Stimulated activated CD8-positive, alpha-beta memory T cell treated with anti-CD3 and anti-CD28 coated beads, Interleukin-15, amount 100 ng/mL, for 1 hour (primary cell): ENCODE results near the gene TP53TG3.
"Not testable (repeated sequence)": the region's sequence is repeated elsewhere in the genome, so short reads cannot be mapped to it uniquely, and the experiment has no call there.

Experiments
- DNase-seq: peaks from one replicate; pipeline ENCODE4 v3.0.0-alpha.2; 2020; ENCODE audit warnings: low read depth

The TP53TG3 gene, protein sequence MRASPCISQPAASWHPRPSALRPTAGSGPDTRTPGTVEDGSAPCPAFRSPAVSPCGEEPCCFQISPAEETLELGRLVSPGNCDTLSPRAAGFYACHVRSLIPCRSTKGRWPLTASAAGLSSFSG

GRCh38 chr16:32676065-32676464 lies at the start of gene TP53TG3:
Gene TP53TG3, minus strand, starts transcription at chr16:32676165. Its CDS starts 68 bp downstream, at chr16:32676097.
- DNase-seq: not testable (repeated sequence)

DNA sequence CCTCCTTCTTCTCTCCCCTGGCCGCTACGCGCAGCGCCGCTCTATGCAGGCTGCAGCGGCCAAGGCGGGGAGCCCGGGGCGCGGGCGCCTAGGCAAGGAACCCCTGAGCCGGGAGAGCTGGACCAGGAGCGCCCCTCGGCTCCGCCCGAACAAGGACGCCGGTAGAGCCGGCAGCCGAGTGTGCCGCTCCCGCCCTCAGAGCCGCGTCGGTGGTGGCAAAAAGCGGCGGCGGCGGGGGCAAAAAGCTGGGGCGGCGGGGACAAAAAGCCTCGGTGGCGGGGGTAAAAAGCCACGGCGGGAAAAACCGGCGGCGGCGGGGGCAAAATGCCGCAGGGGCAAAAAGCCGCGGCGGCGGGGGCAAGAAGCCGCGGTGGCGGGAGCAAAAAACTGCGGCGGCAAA lies 25.1 kb downstream of the TP53TG3 start:
- not testable (repeated sequence) for DNase-seq

GRCh38 chr16:32647562-32647961 lies 28.4 kb downstream of the TP53TG3 start:
- not testable (repeated sequence) for DNase-seq

DNA sequence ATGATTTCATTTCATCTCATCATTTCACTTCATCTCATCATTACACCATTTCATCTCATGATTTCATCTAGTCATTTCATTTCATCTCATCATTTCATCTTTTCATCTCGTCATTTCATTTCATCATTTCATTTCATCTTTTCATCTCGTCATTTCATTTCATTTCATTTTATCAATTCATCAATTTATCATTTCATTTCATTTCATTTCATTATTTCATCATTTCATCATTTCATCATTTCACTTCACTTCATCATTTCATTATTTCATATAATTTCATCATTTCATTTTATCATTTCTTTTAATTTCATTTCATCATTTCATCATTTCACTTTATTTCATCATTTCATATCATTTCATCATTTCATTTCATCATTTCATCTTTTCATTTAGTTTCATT lies 29.2 kb downstream of the TP53TG3 start:
- DNase-seq: not testable (repeated sequence)

- not testable (repeated sequence) for DNase-seq
These were observed 29.8 kb downstream of the TP53TG3 start for GRCh38 chr16:32646177-32646576.

DNA sequence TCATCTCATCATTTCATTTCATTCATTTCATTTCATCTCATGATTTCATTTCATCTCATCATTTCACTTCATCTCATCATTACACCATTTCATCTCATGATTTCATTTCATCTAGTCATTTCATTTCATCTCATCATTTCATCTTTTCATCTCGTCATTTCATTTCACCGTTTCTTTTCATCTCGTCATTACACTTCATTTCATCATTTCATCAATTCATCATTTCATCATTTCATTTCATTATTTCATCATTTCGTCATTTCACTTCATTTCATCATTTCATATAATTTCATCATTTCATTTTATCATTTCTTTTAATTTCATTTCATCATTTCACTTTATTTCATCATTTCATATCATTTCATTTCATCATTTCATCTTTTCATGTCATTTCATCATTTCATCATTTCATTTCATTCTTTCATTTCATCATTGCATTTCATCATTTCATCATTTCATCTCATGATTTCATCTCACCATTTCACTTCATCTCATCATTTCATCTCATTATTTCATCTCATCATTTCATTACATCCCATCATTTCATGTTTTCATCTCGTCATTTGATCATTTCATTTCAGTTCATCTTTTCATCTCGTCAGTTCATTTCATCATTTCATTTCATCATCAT lies 30.6 kb downstream of the TP53TG3 start:
- DNase-seq: not testable (repeated sequence)

GRCh38 chr16:32644715-32645114 lies 31.2 kb downstream of the TP53TG3 start:
- DNase-seq: not testable (repeated sequence)

- not testable (repeated sequence) for DNase-seq
These were observed 38.4 kb downstream of the TP53TG3 start for GRCh38 chr16:32637614-32638013.

DNA sequence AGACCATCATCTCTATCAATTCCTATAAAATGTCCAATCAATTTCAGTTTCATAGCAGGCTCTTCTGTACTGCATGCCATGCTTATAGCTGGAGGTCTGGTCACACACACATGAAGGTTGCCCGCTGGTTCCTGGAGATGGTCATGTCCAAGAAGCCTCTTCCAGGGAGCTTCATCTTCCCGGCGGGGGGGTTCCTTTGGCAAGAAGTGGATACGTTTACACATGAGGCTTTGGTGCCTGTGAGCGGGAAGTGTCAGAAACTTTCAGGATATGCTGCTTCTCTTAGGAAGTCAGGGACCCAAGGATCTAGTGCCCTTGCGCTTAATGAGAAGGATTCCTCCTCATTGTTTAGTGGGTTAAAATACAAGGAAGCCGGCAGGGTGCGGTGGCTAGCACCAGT lies 43.9 kb downstream of the TP53TG3 start:
- not testable (repeated sequence) for DNase-seq
